ENCODE measurements around the gene SLC35F3.
A peak's percentile ranks its signal among the peaks of the same experiment; 100 is the strongest.

The SLC35F3 gene

GRCh38 chr1:233897325-233898162, 6.9 kb upstream of the SLC35F3 start:
- no peak for TF ChIP-seq CTCF (IDR thresholded peaks at IDR 0.05; ENCODE audit: insufficient read depth, missing control alignments)
- DNase-seq (ENCODE audit: insufficient read length, low spot score) (no peak), FAIRE-seq (peak; percentile 88)

GRCh38 chr1:233901495-233901894, 3.0 kb upstream of the SLC35F3 start:
- no peak for FAIRE-seq
- TF ChIP-seq CTCF (IDR thresholded peaks at IDR 0.05; ENCODE audit: insufficient read depth, missing control alignments) = no peak

GRCh38 chr1:233905416-233906051, 1.1 kb downstream of the SLC35F3 start:
- no peak for FAIRE-seq
- no peak for DNase-seq (ENCODE audit: insufficient read length, low spot score)

More at GRCh38 chr1:233901495-233901894, 3.0 kb upstream of the SLC35F3 start:
- DNase-seq (ENCODE audit: insufficient read length, low spot score) = no peak

GRCh38 chr1:233907151-233907550, 2.7 kb downstream of the SLC35F3 start:
- FAIRE-seq (no peak), DNase-seq (ENCODE audit: insufficient read length, low spot score) (no peak)
- no peak for TF ChIP-seq CTCF (IDR thresholded peaks at IDR 0.05; ENCODE audit: insufficient read depth, missing control alignments)

More at GRCh38 chr1:233905416-233906051, 1.1 kb downstream of the SLC35F3 start:
- TF ChIP-seq CTCF (IDR thresholded peaks at IDR 0.05; ENCODE audit: insufficient read depth, missing control alignments) = no peak

GRCh38 chr1:233908092-233908491, 3.6 kb downstream of the SLC35F3 start:
- DNase-seq (ENCODE audit: insufficient read length, low spot score) = no peak
- FAIRE-seq = peak; percentile 51
- TF ChIP-seq CTCF (IDR thresholded peaks at IDR 0.05; ENCODE audit: insufficient read depth, missing control alignments) = no peak

- no peak for DNase-seq (ENCODE audit: insufficient read length, low spot score)
- FAIRE-seq = no peak
These were observed 4.7 kb downstream of the SLC35F3 start for GRCh38 chr1:233909195-233909594.

More at GRCh38 chr1:233909195-233909594, 4.7 kb downstream of the SLC35F3 start:
- TF ChIP-seq CTCF (IDR thresholded peaks at IDR 0.05; ENCODE audit: insufficient read depth, missing control alignments) = no peak

Data from D721Med (cell line).